ENCODE results near the gene PHF1.

- no peak; the same call in 1 of the 2 replicates for TF ChIP-seq POLR2A (IDR thresholded peaks at IDR 0.05; ENCODE audit: low read depth, low read length)
- 0 out of 2 replicates have a peak, but pooled peaks have one; percentile 24 for TF ChIP-seq RFX5 (IDR thresholded peaks at IDR 0.05; ENCODE audit: low read depth, low read length)
- TF ChIP-seq CTCF (conservative IDR thresholded peaks at IDR 0.05; ENCODE audit: low read depth, low read length), result peak; percentile 20; the same call in 1 of the 2 replicates
- TF ChIP-seq SMC3 (IDR thresholded peaks at IDR 0.05; ENCODE audit: low read depth, low read length), result no peak
- TF ChIP-seq CEBPB (IDR thresholded peaks at IDR 0.05; ENCODE audit: low read depth, low read length), result 0 out of 2 replicates have a peak, but pooled peaks have one; percentile 3
- no peak for TF ChIP-seq CHD1 (IDR thresholded peaks at IDR 0.05; ENCODE audit: low read depth, low read length)
- no peak for TF ChIP-seq RAD21 (IDR thresholded peaks at IDR 0.05; ENCODE audit: low read length)
- peak; percentile 43; the same call in 1 of the 2 replicates for TF ChIP-seq MAZ (IDR thresholded peaks at IDR 0.05; ENCODE audit: borderline replicate concordance, low read depth, low read length)
- peak; percentile 75 for TF ChIP-seq RCOR1 (IDR thresholded peaks at IDR 0.05; ENCODE audit: insufficient replicate concordance, low read length)
Observed at GRCh38 chr6:33417903-33418689, 7.3 kb downstream of the PHF1 start, which contains the start of gene CUTA.
